Measurements from ENCODE around the gene TPM2. TPM values are rescaled to one million over a fixed set of nuclear protein-coding genes. Genes with fewer than 3 reads are reported as not detected.

Gene TPM2
- total and polyA plus RNA-seq, 2 donors (not counting 1 experiment from before 2014, with no cell fraction given) = 2.4 to 6.3 TPM

DNA sequence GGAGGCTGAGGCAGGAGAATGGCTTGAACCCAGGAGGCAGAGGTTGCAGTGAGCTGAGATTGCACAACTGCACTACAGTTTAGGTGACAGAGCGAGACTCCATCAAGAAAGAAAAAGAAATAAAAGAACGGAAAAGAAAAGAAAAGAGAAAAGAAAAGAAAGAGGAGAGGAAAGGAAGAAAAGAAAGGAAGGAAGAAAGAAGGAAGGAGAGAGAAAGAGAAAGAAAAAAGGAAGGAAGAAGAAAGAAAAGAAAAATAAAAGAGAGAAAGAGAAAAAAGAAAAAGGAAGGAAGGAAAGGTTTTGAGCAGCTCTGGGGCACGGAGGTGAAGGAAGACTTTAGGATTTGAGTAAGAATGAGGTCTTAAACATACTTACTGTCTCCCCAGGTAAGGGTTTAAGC lies 23.9 kb upstream of the TPM2 start:
- no peak for ATAC-seq (ENCODE audit: low read depth)
- H3K27me3 ChIP-seq (replicated peaks in 1 of 4; ENCODE audit: control extremely low read depth in 1 of 4, control insufficient read depth in 3 of 4, insufficient read depth in 4 of 4, low read length in 3 of 4) = no peaks in the 10 kb centered on the region
- peaks cover 27% of the 10 kb centered on the region for H4K20me1 ChIP-seq (ENCODE audit: control insufficient read depth, insufficient read depth, low read length, poor library complexity, severe bottlenecking)
- H3K27me3 Mint-ChIP-seq = no peaks in the 10 kb centered on the region
- H3K4me1 ChIP-seq (ENCODE audit: control insufficient read depth in 2 of 2, insufficient read depth in 2 of 2, low read length in 2 of 2) = peaks cover 3 to 8% of the 10 kb centered on the region in 2 donors
- intact Hi-C loops (cut with micrococcal nuclease) = no loop called here
- peaks cover 8 to 91% of the 10 kb centered on the region in 2 experiments for H3K36me3 ChIP-seq (replicated peaks in 1 of 2; ENCODE audit: control extremely low read depth in 1 of 2, control insufficient read depth in 1 of 2, extremely low read depth in 1 of 2, insufficient read depth in 2 of 2, low read length in 1 of 2)
- peaks cover 9% of the 10 kb centered on the region for H3K4me1 Mint-ChIP-seq
- peaks cover 44% of the 10 kb centered on the region for H3K79me2 ChIP-seq (ENCODE audit: control insufficient read depth, insufficient read depth, low read length)
- H3K27ac Mint-ChIP-seq = no peak overlapping the region
- no peak overlapping the region for H2AFZ ChIP-seq (ENCODE audit: insufficient read depth, low read depth, low read length, poor library complexity, severe bottlenecking)
- H3K4me3 Mint-ChIP-seq = no peak overlapping the region
- no peaks in the 10 kb centered on the region for H3K9me3 ChIP-seq (ENCODE audit: control extremely low read depth in 1 of 3, control insufficient read depth in 2 of 3, insufficient read depth in 1 of 3, low read length in 2 of 3)
- no peak overlapping the region for H3K27ac ChIP-seq (ENCODE audit: low read length in 2 of 2)
- H3K4me2 ChIP-seq (replicated peaks; ENCODE audit: low read depth, low read length, poor library complexity, severe bottlenecking) = no peak overlapping the region
- ChIA-PET CTCF (interaction anchor here (1.0 to 20.4 kb wide), 3 partner anchors 12 to 19 kb away, joined by 3 to 195 read pairs (median 4); partner anchors contain the start of genes CREB3, TLN1 and TPM2), POLR2A (interaction anchor here (1.2 kb wide), 1 partner anchor 53 kb away, joined by 3 read pairs; no protein-coding TSS in a partner anchor)
- no peak for DNase-seq
- H3K9me3 Mint-ChIP-seq (ENCODE audit: insufficient read depth) = no peaks in the 10 kb centered on the region
- 100% methylated on average over 1 of the region's 3 CpGs for WGBS (ENCODE audit: insufficient coverage)
- TF ChIP-seq EZH2 (IDR thresholded peaks at IDR 0.05; ENCODE audit: borderline replicate concordance, insufficient read depth, low read depth, low read length, poor library complexity, severe bottlenecking) = no peak
- TF ChIP-seq, protein P1, sequence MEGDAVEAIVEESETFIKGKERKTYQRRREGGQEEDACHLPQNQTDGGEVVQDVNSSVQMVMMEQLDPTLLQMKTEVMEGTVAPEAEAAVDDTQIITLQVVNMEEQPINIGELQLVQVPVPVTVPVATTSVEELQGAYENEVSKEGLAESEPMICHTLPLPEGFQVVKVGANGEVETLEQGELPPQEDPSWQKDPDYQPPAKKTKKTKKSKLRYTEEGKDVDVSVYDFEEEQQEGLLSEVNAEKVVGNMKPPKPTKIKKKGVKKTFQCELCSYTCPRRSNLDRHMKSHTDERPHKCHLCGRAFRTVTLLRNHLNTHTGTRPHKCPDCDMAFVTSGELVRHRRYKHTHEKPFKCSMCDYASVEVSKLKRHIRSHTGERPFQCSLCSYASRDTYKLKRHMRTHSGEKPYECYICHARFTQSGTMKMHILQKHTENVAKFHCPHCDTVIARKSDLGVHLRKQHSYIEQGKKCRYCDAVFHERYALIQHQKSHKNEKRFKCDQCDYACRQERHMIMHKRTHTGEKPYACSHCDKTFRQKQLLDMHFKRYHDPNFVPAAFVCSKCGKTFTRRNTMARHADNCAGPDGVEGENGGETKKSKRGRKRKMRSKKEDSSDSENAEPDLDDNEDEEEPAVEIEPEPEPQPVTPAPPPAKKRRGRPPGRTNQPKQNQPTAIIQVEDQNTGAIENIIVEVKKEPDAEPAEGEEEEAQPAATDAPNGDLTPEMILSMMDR (IDR thresholded peaks at IDR 0.05) = no peak
- H3K9ac ChIP-seq (ENCODE audit: low read length) = no peak overlapping the region
- no peak overlapping the region for H3K4me3 ChIP-seq (ENCODE audit: control extremely low read depth in 1 of 5, extremely low read depth in 1 of 5, insufficient read depth in 1 of 5, low read depth in 2 of 5, low read length in 4 of 5)

DNA sequence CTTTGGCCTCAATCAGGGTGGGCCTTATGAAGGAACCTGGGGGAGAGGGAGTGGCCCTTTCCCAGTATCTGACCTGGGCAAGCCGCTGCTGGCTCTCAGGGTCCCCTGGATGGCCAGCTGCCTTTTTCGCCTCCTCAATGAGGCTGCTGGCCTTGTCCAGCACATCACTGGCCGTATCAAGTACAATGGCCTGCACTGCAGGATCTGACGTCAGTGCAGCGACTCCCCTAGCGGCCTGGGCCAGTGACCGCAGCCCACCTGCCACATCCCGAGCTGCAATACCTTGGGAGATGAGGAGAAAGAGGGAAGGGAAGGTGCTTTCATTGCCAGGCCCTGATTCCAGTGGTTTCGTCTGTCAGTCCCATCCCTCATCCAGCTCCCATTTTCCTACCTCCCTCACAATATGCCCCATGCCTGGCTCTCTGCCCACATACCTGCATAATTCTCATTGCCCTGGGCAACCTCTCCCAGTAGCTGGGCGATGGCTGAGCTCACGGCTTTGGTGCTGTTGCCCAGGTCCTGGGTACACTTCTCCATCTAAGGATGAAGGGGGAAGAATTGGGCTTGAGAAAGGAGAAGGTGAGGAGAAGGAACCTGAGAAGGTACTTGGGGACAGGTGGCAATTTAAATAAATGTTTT lies 23.2 kb upstream of the TPM2 start:
- H3K9me3 Mint-ChIP-seq (ENCODE audit: insufficient read depth) = no peaks in the 10 kb centered on the region
- no peak for DNase-seq
- Histone ChIP-seq H3K79me2 (ENCODE audit: control insufficient read depth, insufficient read depth, low read length) (peaks cover 47% of the 10 kb centered on the region), H3K4me2 (replicated peaks; ENCODE audit: low read depth, low read length, poor library complexity, severe bottlenecking) (no peak overlapping the region), H2AFZ (ENCODE audit: insufficient read depth, low read depth, low read length, poor library complexity, severe bottlenecking) (no peak overlapping the region), H3K4me3 (ENCODE audit: control extremely low read depth in 1 of 5, extremely low read depth in 1 of 5, insufficient read depth in 1 of 5, low read depth in 2 of 5, low read length in 4 of 5) (no peak overlapping the region), H3K4me1 (ENCODE audit: control insufficient read depth in 2 of 2, insufficient read depth in 2 of 2, low read length in 2 of 2) (peaks cover 0 to 1% of the 10 kb centered on the region in 2 donors), H3K9ac (ENCODE audit: low read length) (no peak overlapping the region), H3K27me3 (replicated peaks in 1 of 4; ENCODE audit: control extremely low read depth in 1 of 4, control insufficient read depth in 3 of 4, insufficient read depth in 4 of 4, low read length in 3 of 4) (no peaks in the 10 kb centered on the region), H3K36me3 (replicated peaks in 1 of 2; ENCODE audit: control extremely low read depth in 1 of 2, control insufficient read depth in 1 of 2, extremely low read depth in 1 of 2, insufficient read depth in 2 of 2, low read length in 1 of 2) (peaks cover 8 to 91% of the 10 kb centered on the region in 2 experiments), H3K27ac (ENCODE audit: low read length in 2 of 2) (no peak overlapping the region), H3K9me3 (ENCODE audit: control extremely low read depth in 1 of 3, control insufficient read depth in 2 of 3, insufficient read depth in 1 of 3, low read length in 2 of 3) (no peaks in the 10 kb centered on the region), H4K20me1 (ENCODE audit: control insufficient read depth, insufficient read depth, low read length, poor library complexity, severe bottlenecking) (peaks cover 22% of the 10 kb centered on the region)
- ChIA-PET POLR2A (no interaction called here), CTCF (interaction anchor here (1.2 to 20.4 kb wide), 2 partner anchors 18 to 19 kb away, joined by 3 to 195 read pairs; partner anchors contain the start of genes TLN1 and TPM2)
- H3K4me1 Mint-ChIP-seq = peaks cover 3% of the 10 kb centered on the region
- intact Hi-C loops (cut with micrococcal nuclease) = no loop called here
- H3K27me3 Mint-ChIP-seq = no peaks in the 10 kb centered on the region
- no peak for TF ChIP-seq EZH2 (IDR thresholded peaks at IDR 0.05; ENCODE audit: borderline replicate concordance, insufficient read depth, low read depth, low read length, poor library complexity, severe bottlenecking)
- TF ChIP-seq, protein P1 (IDR thresholded peaks at IDR 0.05) = no peak
- no peak for ATAC-seq (ENCODE audit: low read depth)
- H3K27ac Mint-ChIP-seq = no peak overlapping the region
- 96% methylated on average over 9 of the region's 11 CpGs for WGBS (ENCODE audit: insufficient coverage)
- no peak overlapping the region for H3K4me3 Mint-ChIP-seq
